H9 (cell line): ENCODE results near the gene DCP1A. TPM values are rescaled to one million over a fixed set of nuclear protein-coding genes. Genes with fewer than 3 reads are reported as not detected.

Source experiments
- DNase-seq: peaks from one replicate; pipeline ENCODE4 v3.0.0-alpha.2; 2017
- H2AFZ ChIP-seq: one replicate; pipeline ENCODE4 v1.6.1; 2013; ENCODE audit warnings: mild to moderate bottlenecking, low read length, control low read depth, moderate library complexity
- H2AK5ac ChIP-seq: 2 replicates; pipeline ENCODE4 v1.6.1; 2013; ENCODE audit warnings: low read length, control low read depth, mixed read lengths; ENCODE audit not compliant: insufficient read length
- H2BK120ac ChIP-seq: one replicate; pipeline ENCODE4 v1.6.1; 2013; ENCODE audit warnings: low read depth, mild to moderate bottlenecking, low read length, control low read depth, inconsistent platforms; ENCODE audit not compliant: poor library complexity, severe bottlenecking
- H2BK12ac ChIP-seq: 2 replicates; pipeline ENCODE4 v1.6.1; 2013; ENCODE audit warnings: low read length, control low read depth, mixed read lengths, low read depth; ENCODE audit not compliant: insufficient read length
- H2BK15ac ChIP-seq: 2 replicates; pipeline ENCODE4 v1.6.1; 2013; ENCODE audit warnings: low read depth, low read length, control low read depth
- H2BK20ac ChIP-seq: one replicate; pipeline ENCODE4 v1.6.1; 2013; ENCODE audit warnings: low read depth, mild to moderate bottlenecking, low read length, control low read depth, inconsistent platforms; ENCODE audit not compliant: poor library complexity, severe bottlenecking
- H2BK5ac ChIP-seq: 2 replicates; pipeline ENCODE4 v1.6.1; 2013; ENCODE audit warnings: low read length, control low read depth, mixed read lengths; ENCODE audit not compliant: insufficient read length
- H3K14ac ChIP-seq: 2 replicates; pipeline ENCODE4 v1.6.1; 2013; ENCODE audit warnings: low read length, control low read depth; ENCODE audit not compliant: insufficient read depth
- H3K18ac ChIP-seq: 2 replicates; pipeline ENCODE4 v1.6.1; 2013; ENCODE audit warnings: low read depth, mild to moderate bottlenecking, mixed read lengths, low read length, control low read depth; ENCODE audit not compliant: insufficient read length
- H3K23ac ChIP-seq: 2 replicates; pipeline ENCODE4 v1.6.1; 2013; ENCODE audit warnings: low read length, control low read depth, mixed read lengths, low read depth; ENCODE audit not compliant: insufficient read length
- H3K23me2 ChIP-seq: 2 replicates; pipeline ENCODE4 v1.6.1; 2013; ENCODE audit warnings: low read depth, mild to moderate bottlenecking, mixed read lengths, low read length, control low read depth; ENCODE audit not compliant: insufficient read length, poor library complexity, severe bottlenecking
- H3K27ac ChIP-seq: 2 replicates; pipeline ENCODE4 v1.5.1; 2013; ENCODE audit warnings: low read length, control low read depth, mixed read lengths, low read depth; ENCODE audit not compliant: insufficient read length
- H3K27me3 ChIP-seq: 2 replicates; pipeline ENCODE4 v1.6.1; 2013; ENCODE audit warnings: low read length, control low read depth, inconsistent platforms; ENCODE audit not compliant: insufficient read depth
- H3K4ac ChIP-seq: 2 replicates; pipeline ENCODE4 v1.6.1; 2013; ENCODE audit warnings: low read depth, mild to moderate bottlenecking, control low read depth, inconsistent platforms, low read length, moderate library complexity
- H3K4me1 ChIP-seq: 2 replicates; pipeline ENCODE4 v1.6.1; 2013; ENCODE audit warnings: low read length, control low read depth, inconsistent platforms; ENCODE audit not compliant: insufficient read depth
- H3K4me2 ChIP-seq: 2 replicates; pipeline ENCODE4 v1.6.1; 2013; ENCODE audit warnings: low read length, control low read depth, mixed read lengths; ENCODE audit not compliant: insufficient read length, insufficient read depth
- H3K56ac ChIP-seq: 2 replicates; pipeline ENCODE4 v1.6.1; 2013; ENCODE audit warnings: low read depth, mild to moderate bottlenecking, mixed read lengths, low read length, control low read depth; ENCODE audit not compliant: insufficient read length
- H3K79me1 ChIP-seq: 2 replicates; pipeline ENCODE4 v1.6.1; 2013; ENCODE audit warnings: low read depth, mild to moderate bottlenecking, moderate library complexity, low read length, control low read depth, inconsistent platforms; ENCODE audit not compliant: insufficient read depth, poor library complexity, severe bottlenecking
- H3K79me2 ChIP-seq: 2 replicates; pipeline ENCODE4 v1.6.1; 2013; ENCODE audit warnings: low read length, control low read depth, inconsistent platforms; ENCODE audit not compliant: insufficient read depth
- H3K9ac ChIP-seq: 2 replicates; pipeline ENCODE4 v1.6.1; 2013; ENCODE audit warnings: low read length, control low read depth, mixed read lengths; ENCODE audit not compliant: insufficient read length; ENCODE audit errors: extremely low read depth
- H3K9me3 ChIP-seq: one replicate; pipeline ENCODE4 v1.6.1; 2013; ENCODE audit warnings: low read depth, low read length, inconsistent platforms; ENCODE audit not compliant: control insufficient read depth
- H3T11ph ChIP-seq: one replicate; pipeline ENCODE4 v1.6.1; 2013; ENCODE audit warnings: mild to moderate bottlenecking, low read length, control low read depth, inconsistent platforms
- H4K20me1 ChIP-seq: one replicate; pipeline ENCODE4 v1.6.1; 2013; ENCODE audit not compliant: control insufficient read depth, insufficient read length, insufficient read depth
- H4K5ac ChIP-seq: 2 replicates; pipeline ENCODE4 v1.6.1; 2013; ENCODE audit warnings: low read depth, mild to moderate bottlenecking, mixed read lengths, low read length, control low read depth; ENCODE audit not compliant: insufficient read length
- H4K8ac ChIP-seq: replicated peaks from 2 replicates; pipeline ENCODE4 v1.6.1; 2013; ENCODE audit warnings: low read length, control low read depth, mixed read lengths, low read depth; ENCODE audit not compliant: insufficient read length
- H4K91ac ChIP-seq: 2 replicates; pipeline ENCODE4 v1.6.1; 2013; ENCODE audit warnings: low read depth, mild to moderate bottlenecking, moderate library complexity, mixed read lengths, low read length, control low read depth; ENCODE audit not compliant: insufficient read length
- H3K27ac Mint-ChIP-seq, 3 experiments: 2 replicates in 2 of 3; 3 replicates in 1 of 3; pipeline ENCODE4 v1.8.0; 2020 to 2021; ENCODE audit warnings: mixed read lengths in 3 of 3, mild to moderate bottlenecking in 1 of 3, moderate library complexity in 1 of 3
- H3K27me3 Mint-ChIP-seq: 2 replicates; pipeline ENCODE4 v1.8.0; 2021; ENCODE audit warnings: low read depth, mild to moderate bottlenecking, moderate library complexity, mixed read lengths
- H3K36me3 Mint-ChIP-seq, 3 experiments: 2 replicates in 2 of 3; 3 replicates in 1 of 3; pipeline ENCODE4 v1.8.0; 2020 to 2021; ENCODE audit warnings: low read depth in 3 of 3, mixed read lengths in 3 of 3; ENCODE audit not compliant: insufficient read depth in 1 of 3
- H3K4me1 Mint-ChIP-seq, 2 experiments: 2 replicates each; pipeline ENCODE4 v1.8.0; 2020; ENCODE audit warnings: mixed read lengths in 2 of 2
- H3K4me3 Mint-ChIP-seq, 2 experiments: 2 replicates in 1 of 2; 3 replicates in 1 of 2; pipeline ENCODE4 v1.8.0; 2020 to 2021; ENCODE audit warnings: mild to moderate bottlenecking in 2 of 2, mixed read lengths in 2 of 2, moderate library complexity in 1 of 2
- H3K9me3 Mint-ChIP-seq, 2 experiments: 2 replicates in 1 of 2; 3 replicates in 1 of 2; pipeline ENCODE4 v1.8.0; 2020; ENCODE audit warnings: mild to moderate bottlenecking in 2 of 2, mixed read lengths in 2 of 2, moderate library complexity in 1 of 2
- CTCF ChIP-seq: fragments of 200-600 bp; sonication (generic); conservative IDR thresholded peaks from 3 replicates; pipeline ENCODE4 v1.8.0; 2021; ENCODE audit warnings: antibody characterized with exemption, mild to moderate bottlenecking
- WGBS: extraction: QIAGEN DNeasy Blood & Tissue Kit; methylation state at CpG from one replicate; pipeline ENCODE4 v1.1.7; 2013; ENCODE audit warnings: missing lambda C conversion rate, low lambda C conversion rate, mixed read lengths; ENCODE audit not compliant: insufficient read length; ENCODE audit errors: extremely low coverage; 5-methylcytosine and 5-hydroxymethylcytosine counted together
- total RNA-seq: library from RNA; stranded (reverse); gene quantifications from 2 replicates; pipeline ENCODE4 v1.2.1, GENCODE V29; 2021

The DCP1A gene
- total RNA-seq, 1 experiment from 2014 or later, result 17.8 TPM

GRCh38 chr3:53384465-53385423 lies 37.4 kb upstream of the DCP1A start:
- no peak overlapping the region; a peak in 2 of 7 replicates for H3K27ac Mint-ChIP-seq
- Histone ChIP-seq H2BK20ac (no peak overlapping the region), H4K20me1 (no peaks in the 10 kb centered on the region), H2BK15ac (no peak overlapping the region), H3K27me3 (no peaks in the 10 kb centered on the region), H3K14ac (no peak overlapping the region), H2BK5ac (no peak overlapping the region), H3K79me2 (no peaks in the 10 kb centered on the region), H3K27ac (no peak overlapping the region), H4K8ac (no peak overlapping the region), H2AK5ac (no peak overlapping the region), H3K79me1 (no peaks in the 10 kb centered on the region), H3K9me3 (no peaks in the 10 kb centered on the region), H2AFZ (no peak overlapping the region), H3T11ph (no peak overlapping the region), H3K56ac (no peak overlapping the region), H4K5ac (no peak overlapping the region), H3K18ac (no peak overlapping the region), H3K4ac (no peak overlapping the region), H3K9ac (no peak overlapping the region), H3K4me1 (no peaks in the 10 kb centered on the region), H3K23me2 (no peaks in the 10 kb centered on the region), H3K23ac (no peak overlapping the region), H2BK120ac (no peak overlapping the region), H3K4me2 (no peak overlapping the region), H2BK12ac (no peak overlapping the region), H4K91ac (no peak overlapping the region)
- no CpG with 5 or more reads among the region's 6 CpGs for WGBS
- peaks cover 5% of the 10 kb centered on the region for H3K27me3 Mint-ChIP-seq
- no peak for TF ChIP-seq CTCF
- H3K36me3 Mint-ChIP-seq, result 0 out of 7 replicates have a peak, but pooled peaks cover 0 to under 1% (median 0%) of the 10 kb centered on the region in 3 experiments
- no peak for DNase-seq
- H3K4me1 Mint-ChIP-seq, result no peaks in the 10 kb centered on the region
- peaks cover 0 to 2% of the 10 kb centered on the region in 2 experiments; a peak in 3 of 5 replicates for H3K9me3 Mint-ChIP-seq
- H3K4me3 Mint-ChIP-seq, result no peak overlapping the region
